SK-N-SH treated with all-trans-retinoic acid at 6 μM for 48 hours (cell line): ENCODE results near the gene CLDN8.

Experiments used
- ARNTL ChIP-seq: fragments of 450-650 bp; formaldehyde crosslinking; IDR thresholded peaks from 2 replicates; pipeline ENCODE4 v1.5.0; 2020; ENCODE audit warnings: low read depth, mild to moderate bottlenecking, moderate library complexity, borderline replicate concordance
- CSDC2 ChIP-seq: fragments of 250-450 bp; sonication (Bioruptor Pico); IDR thresholded peaks from 2 replicates; pipeline ENCODE4 v1.5.0; 2020; ENCODE audit warnings: mild to moderate bottlenecking, moderate library complexity
- PATZ1 ChIP-seq: fragments of 250-450 bp; sonication (Bioruptor Pico); IDR thresholded peaks from 2 replicates; pipeline ENCODE4 v1.8.0; 2020; ENCODE audit warnings: mild to moderate bottlenecking, moderate library complexity, borderline replicate concordance
- PPARA ChIP-seq: fragments of 250-450 bp; sonication (Bioruptor Pico); IDR thresholded peaks from 2 replicates; pipeline ENCODE4 v1.5.0; 2020; ENCODE audit warnings: mild to moderate bottlenecking, borderline replicate concordance
- SNAI2 ChIP-seq: fragments of 250-450 bp; sonication (Bioruptor Pico); IDR thresholded peaks from 2 replicates; pipeline ENCODE4 v1.5.0; 2020; ENCODE audit warnings: mild to moderate bottlenecking, moderate library complexity
- TCF4 ChIP-seq: fragments of 250-450 bp; sonication (Bioruptor Pico); IDR thresholded peaks from 2 replicates; pipeline ENCODE4 v1.8.0; 2021; ENCODE audit warnings: mild to moderate bottlenecking, moderate library complexity, borderline replicate concordance
- ZC3H10 ChIP-seq: fragments of 250-450 bp; sonication (Bioruptor Pico); IDR thresholded peaks from 2 replicates; pipeline ENCODE4 v1.5.1; 2021; ENCODE audit warnings: mild to moderate bottlenecking, moderate library complexity
- ZFP30 ChIP-seq: fragments of 450-650 bp; formaldehyde crosslinking; IDR thresholded peaks from 2 replicates; pipeline ENCODE4 v1.5.0; 2022; ENCODE audit warnings: mild to moderate bottlenecking, moderate library complexity
- ZNF8 ChIP-seq: fragments of 450-650 bp; formaldehyde crosslinking; IDR thresholded peaks from 2 replicates; pipeline ENCODE4 v1.5.0; 2020; ENCODE audit warnings: mild to moderate bottlenecking, moderate library complexity

GRCh38 chr21:30245061-30245460 is 29.2 kb upstream of the CLDN8 start:
- TF ChIP-seq PATZ1 (CRISPR knock-in tag) (no peak), SNAI2 (CRISPR knock-in tag) (no peak), ARNTL (CRISPR knock-in tag) (no peak), ZNF8 (CRISPR knock-in tag) (no peak), ZFP30 (CRISPR knock-in tag) (no peak), ZC3H10 (no peak), PPARA (CRISPR knock-in tag) (no peak), CSDC2 (no peak), TCF4 (no peak)
